HTR-8/SVneo (cell line): ENCODE results near the gene CISD2.
"Not testable (repeated sequence)": the region's sequence is repeated elsewhere in the genome, so short reads cannot be mapped to it uniquely, and the experiment has no call there.

Experiments used
- DNase-seq: peaks from one replicate; pipeline ENCODE4 v3.0.0; 2011; ENCODE audit warnings: low spot score, mixed read lengths; ENCODE audit not compliant: insufficient read length
- FAIRE-seq: peaks from 2 replicates; lab custom pipeline; 2011; peaks lifted over from hg19 to GRCh38; lab: Jason Lieb, UNC

CISD2 gene

DNA sequence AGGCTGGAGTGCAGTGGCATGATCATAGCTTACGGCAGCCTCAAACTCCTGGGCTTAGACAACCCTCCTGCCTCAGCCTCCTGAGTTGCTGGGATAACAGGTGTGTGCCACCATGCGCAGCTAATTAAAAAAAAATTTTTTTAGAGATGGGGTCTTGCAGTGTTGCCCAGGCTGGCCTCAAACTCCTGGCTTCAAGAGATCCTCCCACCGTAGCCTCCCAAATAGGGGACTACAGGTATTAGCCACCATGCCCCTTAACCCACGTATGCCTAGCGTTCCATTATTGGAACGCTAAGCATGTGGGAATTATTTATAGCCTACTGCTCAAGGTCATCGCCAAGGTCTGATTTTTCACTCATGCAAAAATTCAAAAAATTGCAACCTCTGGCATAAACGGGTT, 21.1 kb upstream of the CISD2 start:
- DNase-seq = no peak

DNA sequence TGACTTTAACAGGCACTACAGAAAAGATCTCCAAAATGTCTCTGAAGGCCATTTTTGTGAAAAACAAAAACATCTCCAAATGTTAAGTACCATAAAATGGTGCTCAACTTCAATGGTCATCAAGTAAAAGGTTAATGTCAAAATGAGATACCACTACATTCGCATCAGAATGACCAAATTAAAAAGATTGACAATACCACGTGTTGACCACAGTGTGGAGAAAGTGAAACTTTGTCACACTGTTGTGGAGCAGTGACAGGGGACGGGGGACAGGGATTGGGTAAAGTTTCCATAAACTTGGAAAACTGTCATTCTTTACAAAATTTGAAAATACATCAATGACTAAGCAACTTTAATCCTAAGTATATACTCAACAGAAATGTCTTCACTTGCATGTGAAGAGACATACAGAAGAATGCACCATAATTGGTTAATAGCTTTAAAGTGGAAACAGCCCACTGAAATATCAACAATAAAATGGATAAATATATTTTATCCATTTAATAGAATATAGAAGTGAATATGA, 19.1 kb upstream of the CISD2 start:
- FAIRE-seq (no peak), DNase-seq (no peak)

More for the DNA sequence above, 21.1 kb upstream of the CISD2 start:
- FAIRE-seq = no peak

DNA sequence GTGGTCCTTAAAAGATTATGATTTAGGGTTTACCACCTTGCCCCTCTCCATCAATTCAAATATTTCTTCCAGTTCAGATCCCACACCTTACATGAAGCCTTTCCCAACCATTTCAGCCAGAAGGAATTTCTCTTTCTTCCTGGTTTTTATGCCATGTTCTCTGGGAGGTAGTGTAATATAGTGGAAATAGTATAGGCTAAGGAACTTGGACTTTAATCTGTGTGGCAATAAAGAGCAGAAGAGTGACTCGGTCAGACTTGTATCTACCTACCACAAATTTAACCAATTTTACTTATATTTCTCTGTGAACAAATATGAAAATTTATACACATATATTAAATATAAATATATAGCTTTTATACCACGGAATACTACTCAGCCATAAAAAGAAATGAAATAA, 18.4 kb upstream of the CISD2 start:
- FAIRE-seq (no peak), DNase-seq (no peak)

DNA sequence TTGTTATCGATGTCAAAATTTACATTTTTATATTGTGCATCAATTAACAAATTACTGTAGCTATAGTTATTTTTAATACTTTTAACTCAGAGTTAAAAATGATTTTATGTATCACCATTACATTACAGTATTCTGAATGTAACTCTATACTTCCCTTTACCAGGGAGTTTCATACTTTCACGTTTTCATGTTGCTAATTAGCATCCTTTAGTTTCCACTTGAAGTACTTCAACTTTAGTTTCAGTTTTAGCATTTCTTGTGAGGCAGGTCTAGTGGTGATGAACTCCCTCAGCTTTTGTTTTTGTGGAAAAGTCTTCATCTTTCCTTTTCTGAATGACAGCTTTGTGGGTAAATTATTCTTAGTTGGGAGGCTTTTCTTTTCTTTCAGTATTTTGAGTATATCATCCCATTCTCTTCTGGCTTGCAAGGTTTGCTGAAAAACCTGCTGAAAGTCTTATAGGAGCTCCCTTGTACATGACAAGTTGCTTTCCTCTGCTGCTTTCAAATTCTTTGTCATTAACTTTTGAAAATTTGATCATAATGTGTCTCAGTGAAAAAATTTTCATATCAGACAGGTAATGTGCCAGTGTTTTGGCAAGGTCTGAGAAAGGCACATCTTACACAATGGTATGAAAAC, 9.8 kb upstream of the CISD2 start:
- DNase-seq (no peak), FAIRE-seq (no peak)

DNA sequence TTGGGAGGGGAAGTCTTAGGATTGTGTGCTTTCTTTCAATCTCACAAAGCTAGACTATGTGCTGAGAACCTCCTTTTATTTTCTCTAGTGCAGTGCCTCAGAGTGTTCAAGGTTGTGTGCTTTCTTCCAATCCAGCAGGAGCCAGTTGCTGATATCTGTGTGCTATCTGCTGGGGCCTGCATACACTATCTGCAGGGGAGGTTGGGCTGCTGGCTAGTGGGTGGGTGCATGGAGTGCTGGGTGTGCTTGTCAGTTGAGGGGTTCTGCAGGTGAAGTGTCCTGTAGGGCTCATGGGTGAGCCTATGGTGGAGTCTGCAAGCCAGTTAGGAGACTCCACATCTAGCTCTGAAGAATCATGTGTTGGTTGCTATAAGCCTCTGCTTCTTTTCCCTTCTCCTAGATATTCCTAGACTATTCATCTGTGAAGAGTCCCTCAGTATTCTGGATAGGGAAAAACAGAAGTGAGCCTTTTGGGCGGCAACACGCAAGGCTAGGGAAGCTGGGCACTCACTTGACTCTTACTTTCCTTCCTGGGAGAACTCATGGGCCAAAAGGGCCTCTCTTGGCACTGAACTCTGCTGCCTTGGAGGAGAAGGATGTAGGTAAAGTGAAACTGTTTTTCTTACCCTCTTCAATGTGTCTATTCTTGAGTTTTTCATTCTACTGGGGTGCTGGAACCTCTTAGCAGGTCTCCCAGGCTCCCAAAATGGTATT, 8.0 kb upstream of the CISD2 start:
- DNase-seq (no peak), FAIRE-seq (no peak)

DNA sequence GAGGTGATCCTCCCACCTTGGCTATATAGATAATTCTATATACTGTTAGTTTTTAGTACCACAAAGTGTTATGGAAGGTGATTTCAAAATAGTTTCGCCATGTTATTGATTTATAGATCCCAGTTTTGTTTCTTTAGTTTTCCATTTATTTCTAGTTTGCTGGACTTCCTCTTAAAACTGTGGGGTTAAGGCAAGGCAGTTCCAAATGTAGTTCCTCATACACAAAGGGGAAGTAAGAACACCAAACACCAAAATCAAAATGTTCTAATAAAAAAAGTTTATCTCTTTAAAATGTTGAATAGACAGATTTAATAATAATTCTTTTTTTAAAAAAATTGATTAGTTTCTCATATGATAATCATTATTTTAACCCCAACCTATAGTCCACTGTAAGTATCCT, 6.8 kb upstream of the CISD2 start:
- FAIRE-seq = no peak
- DNase-seq = no peak

DNA sequence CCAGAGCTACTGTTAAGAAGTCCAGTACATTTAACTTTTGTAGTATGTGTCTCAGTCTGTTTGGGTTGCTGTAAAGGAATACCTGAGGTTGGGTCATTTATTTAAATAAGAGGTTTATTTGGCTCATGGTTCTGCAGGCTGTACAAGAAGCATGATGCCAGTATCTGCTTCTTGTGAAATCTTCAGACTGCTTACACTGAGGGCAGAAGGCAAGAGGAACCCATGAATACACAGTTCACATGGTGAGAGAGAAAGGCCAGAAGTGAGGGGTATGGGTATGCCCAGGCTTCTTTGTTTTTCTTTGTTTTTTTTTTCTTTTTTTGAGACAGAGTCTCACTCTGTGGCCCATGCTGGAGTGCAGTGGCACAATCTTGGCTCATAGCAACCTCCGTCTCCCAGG, 6.0 kb upstream of the CISD2 start:
- DNase-seq = no peak
- no peak for FAIRE-seq

DNA sequence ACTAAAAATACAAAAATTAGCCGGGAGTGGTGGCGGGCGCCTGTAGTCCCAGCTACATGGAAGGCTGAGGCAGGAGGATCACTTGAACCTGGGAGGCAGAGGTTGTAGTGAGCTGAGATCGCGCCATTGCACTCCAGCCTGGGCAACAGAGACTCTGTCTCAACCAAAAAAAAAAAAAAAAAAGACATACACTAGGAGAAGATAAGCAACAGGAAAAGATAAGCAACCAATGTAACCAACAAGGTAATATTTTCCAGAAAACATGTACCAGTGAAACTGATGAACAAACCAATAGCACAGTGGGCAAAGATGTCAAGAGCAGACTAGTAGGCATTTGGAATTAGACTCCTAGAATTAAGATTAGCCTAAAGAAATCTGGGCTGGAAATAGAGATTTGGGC, 3.5 kb upstream of the CISD2 start:
- not testable (repeated sequence) for FAIRE-seq

DNA sequence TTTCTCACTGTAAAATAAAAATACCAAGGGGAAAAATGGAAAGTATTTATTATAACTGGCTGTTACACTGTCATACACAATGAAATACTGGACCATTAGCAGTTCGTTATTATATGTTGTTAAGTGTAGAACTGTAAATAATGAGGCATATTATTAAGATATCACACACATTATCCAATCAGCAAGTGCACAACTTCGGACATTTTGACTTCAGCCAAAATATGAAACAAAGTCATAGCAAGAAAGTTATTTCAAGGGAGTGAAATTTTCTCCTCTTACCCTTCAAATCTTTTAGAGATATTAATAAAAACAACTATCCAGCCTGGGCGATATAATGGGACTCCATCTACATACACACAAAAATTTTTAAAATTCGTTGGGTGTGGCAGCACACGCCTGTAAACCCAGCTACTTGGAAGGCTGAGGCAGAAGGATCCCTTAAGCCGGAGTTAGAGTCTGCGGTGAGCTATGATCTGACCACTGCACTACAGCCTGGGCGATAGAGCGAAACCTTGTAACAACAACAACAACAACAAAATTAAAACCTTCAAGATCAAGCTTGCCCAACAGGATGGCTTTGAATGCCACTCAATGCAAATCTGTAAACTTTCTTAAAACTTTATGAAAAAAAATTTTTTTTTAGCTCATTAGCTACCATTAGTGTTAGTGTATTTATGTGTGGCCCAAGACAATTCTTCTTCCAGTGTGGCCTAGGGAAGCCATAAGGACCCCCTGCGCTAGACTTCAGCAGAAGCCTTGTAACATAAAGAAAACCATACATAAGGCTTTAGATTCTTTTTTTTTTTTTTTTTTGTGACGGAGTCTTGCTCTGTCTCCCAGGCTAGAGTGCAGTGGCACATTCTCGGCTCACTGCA, 1.3 kb upstream of the CISD2 start:
- DNase-seq = no peak
- no peak for FAIRE-seq

More for the DNA sequence above, 3.5 kb upstream of the CISD2 start:
- DNase-seq = not testable (repeated sequence)

DNA sequence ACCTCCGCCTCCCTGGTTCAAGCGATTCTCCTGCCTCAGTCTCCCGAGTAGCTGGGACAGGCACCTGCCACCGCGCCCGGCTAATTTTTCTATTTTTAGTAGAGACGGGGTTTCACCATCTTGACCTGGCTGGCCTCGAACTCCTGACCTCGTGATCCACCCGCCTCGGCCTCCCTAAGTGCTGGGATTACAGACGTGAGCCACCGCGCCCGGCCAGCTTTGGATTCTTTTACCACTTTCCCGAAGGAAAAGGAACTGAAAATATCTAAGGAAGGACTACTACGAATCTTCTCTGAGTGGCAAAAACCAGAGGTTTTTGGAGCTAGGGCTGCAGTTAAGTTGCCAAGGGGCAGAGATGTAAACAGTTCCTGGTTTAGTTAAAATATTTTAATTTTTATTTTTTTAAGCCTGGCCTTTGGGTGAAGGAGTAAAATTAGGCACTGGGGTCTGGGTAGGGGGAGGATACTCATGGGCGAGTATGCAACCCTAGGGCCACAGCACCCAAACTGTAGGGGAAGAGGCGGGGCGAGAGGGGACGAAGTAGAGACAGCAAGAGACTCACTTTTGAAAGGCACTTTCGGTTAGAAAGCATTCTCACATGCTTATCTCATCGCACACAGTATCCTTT, 525 bp upstream of the CISD2 start:
- FAIRE-seq = no peak
- DNase-seq = no peak

DNA sequence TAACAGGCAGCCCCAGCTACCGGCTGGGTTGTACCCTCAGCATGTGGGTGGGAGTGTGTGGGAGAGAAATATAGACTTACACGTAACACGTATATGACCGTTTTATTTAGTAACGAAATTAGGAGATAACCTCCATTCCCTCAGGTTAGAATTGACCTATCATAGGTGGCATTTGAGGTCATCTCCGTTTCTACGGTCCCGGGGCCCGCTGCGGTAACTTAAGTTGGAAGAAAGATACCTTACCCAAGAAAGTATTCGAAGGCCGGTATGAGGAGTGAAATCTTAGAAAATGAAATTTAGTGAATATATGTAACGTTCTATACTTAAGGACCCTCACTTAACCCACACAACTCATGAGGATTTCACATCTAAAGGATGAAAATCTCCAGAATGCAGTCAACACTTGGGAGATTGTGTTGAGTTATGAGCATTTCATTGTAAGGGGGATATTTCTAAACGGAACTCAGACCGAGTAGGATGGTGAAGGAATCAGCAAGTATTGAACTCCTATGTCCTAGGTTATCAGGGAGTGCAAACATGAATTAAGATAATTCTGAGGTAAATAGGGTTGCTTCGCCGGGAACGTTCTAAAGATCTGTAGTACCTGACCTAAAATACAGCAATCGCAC, 891 bp downstream of the CISD2 start:
- DNase-seq (no peak), FAIRE-seq (no peak)

DNA sequence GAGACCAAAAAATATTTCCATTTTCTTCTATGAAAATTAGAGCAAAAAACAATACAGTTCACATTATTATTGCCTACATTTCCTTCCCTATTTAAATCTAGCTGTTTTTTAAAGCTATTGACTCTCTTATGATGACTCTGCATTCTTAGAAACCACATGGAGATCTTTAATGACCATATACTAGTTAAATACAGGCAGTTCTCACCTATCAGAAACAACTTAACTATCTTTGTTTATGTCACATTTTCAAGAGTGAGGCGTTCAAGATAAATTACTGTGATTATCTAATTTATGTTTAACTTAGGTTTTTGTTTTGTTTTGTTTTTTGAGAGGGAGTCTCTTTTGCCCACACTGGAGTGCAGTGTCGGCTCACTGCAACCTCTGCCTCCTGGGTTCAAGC, 3.0 kb downstream of the CISD2 start:
- FAIRE-seq (no peak), DNase-seq (no peak)

DNA sequence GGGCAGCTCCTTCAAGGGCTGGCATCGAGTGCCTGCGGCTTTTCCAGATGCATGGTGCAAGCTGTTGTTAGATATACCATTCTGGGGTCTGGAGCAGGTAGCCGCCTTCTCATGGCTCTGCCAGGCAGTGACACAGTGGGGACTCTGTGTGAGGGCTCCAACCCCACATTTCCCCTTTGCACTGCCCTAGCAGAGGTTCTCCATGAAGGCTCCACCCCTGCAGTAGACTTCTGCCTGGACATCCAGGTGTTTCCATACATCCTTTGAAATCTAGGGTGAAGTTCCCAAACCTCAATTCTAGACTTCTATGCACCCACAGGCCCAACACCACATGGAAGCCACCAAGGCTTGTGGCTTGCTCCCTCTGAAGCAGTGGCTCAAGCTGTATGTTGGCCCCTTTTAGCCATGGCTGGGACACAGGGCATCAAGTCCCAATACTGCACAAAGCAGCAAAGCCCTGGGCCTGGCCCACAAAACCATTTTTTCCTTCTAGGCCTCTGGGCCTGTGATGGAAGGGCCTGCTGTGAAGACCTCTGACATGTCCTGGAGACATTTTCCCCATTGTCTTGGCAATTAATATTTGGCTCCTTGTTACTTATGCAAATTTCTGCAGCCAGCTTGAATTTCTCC, 8.8 kb downstream of the CISD2 start:
- FAIRE-seq, DNase-seq: not testable (repeated sequence)

DNA sequence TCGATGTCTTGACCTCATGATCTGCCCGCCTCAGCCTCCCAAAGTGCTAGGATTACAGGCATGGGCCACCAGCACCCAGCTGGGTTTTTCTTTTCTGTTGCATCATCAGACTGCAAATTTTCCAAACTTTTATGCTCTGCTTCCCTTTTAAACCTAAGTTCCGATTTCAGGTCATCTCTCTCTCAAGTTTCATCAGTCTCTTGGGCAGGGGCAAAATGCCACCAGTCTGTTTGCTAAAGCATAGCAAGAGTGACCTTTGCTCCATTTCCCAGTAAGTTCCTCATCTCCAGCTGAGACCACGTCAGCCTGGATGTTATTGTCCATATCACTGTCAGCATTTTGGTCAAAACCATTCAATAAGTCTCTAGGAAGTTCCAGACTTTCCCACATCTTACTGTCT, 9.6 kb downstream of the CISD2 start:
- FAIRE-seq, DNase-seq: not testable (repeated sequence)

DNA sequence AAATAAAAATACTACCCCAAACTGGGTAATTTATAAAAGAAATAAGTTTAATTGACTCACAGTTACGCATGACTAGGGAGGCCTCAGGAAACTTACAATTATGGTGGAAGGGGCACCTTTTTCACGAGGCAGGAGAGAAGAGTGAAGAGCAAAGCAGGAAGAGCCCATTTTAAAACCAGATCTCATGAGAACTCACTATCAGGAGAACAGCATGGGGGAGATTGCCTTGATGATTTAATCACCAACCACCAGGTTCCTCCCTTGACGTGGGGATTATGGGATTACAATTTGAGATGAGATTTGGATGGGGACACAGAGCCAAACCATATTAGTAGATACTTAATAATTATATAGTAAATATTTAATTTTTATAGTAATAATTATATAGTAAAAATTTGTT, 10.1 kb downstream of the CISD2 start:
- no peak for DNase-seq
- FAIRE-seq = no peak

DNA sequence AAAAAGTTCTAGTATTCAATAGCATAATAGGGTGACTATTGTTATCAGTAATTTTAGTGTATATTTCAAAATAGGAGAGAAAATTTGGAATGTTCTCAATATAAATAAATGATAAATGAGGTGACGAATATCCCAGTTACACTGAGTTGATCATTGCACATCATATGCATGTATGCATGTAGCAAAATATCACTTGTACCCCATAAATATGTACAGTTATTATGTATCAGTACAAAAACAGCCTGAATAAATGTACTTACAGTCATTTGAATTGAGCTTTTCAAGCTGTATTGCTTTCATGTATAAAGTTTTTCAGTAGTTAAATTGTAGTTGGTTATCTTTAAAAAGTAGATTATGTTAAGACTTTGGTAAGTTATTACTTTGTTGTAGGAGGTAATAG, 12.6 kb downstream of the CISD2 start:
- no peak for FAIRE-seq

DNA sequence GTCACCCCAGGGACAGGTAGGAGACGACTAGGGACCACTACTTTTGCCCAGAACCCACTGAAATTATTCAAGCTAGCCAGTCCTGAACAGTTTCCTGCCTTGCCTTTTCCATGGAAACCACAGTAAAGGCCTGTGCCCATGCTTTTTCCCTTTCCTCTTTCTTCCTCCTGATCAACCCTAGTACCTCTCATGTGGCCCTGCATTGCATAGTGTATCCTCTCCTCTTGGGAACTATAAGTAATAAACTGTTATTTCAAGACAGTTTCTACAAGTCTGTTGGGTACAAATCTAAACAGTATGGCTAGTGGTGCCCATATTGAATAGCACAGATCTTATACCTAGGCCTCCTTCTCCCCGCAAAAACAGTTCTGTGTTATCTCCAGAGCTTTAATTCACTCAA, 14.5 kb downstream of the CISD2 start:
- DNase-seq = no peak
- no peak for FAIRE-seq

More for the DNA sequence above, 12.6 kb downstream of the CISD2 start:
- DNase-seq = no peak

DNA sequence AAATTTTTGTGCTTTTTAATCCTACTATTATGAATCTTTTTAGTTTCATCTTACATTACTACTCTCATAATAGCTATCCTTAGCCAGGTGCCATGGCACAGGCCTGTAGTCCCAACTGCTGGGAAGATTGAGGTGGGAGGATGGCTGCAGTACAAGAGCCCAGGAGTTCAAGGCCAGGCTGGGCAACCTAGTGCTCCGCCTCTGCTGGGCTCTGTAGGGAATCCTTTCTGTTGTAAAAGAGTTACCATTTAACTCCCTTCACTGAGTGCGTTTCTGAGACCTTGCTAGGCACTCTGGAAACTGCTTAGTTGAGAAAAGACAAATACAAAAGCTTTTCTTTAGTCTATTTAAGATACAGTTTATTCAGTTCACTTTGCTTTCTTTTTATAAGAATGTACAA, 19.8 kb downstream of the CISD2 start:
- not testable (repeated sequence) for FAIRE-seq, DNase-seq

DNA sequence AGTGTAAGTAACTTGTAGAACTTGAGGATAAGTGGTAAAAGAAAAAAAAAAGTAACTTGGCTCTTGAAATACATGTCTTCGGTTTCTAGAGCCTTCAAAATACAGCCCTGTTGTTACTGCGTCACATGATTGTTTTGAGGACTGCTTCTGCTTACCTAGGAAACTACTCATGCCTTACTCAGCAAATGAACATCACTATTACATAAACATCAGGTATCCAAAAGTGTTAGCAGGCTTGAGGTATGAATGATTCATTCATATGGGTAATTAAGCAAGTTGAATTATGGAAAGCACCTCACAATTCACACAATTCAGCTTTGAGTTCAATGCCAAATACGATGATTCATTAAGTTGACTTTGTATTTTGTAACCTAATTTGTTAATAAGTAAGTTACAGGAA, 21.1 kb downstream of the CISD2 start:
- FAIRE-seq = not testable (repeated sequence)

More for the DNA sequence above, 21.1 kb downstream of the CISD2 start:
- not testable (repeated sequence) for DNase-seq
